ENCODE data around the gene THRA.
A peak's percentile ranks its signal among the peaks of the same experiment; 100 is the strongest.

THRA gene

DNA sequence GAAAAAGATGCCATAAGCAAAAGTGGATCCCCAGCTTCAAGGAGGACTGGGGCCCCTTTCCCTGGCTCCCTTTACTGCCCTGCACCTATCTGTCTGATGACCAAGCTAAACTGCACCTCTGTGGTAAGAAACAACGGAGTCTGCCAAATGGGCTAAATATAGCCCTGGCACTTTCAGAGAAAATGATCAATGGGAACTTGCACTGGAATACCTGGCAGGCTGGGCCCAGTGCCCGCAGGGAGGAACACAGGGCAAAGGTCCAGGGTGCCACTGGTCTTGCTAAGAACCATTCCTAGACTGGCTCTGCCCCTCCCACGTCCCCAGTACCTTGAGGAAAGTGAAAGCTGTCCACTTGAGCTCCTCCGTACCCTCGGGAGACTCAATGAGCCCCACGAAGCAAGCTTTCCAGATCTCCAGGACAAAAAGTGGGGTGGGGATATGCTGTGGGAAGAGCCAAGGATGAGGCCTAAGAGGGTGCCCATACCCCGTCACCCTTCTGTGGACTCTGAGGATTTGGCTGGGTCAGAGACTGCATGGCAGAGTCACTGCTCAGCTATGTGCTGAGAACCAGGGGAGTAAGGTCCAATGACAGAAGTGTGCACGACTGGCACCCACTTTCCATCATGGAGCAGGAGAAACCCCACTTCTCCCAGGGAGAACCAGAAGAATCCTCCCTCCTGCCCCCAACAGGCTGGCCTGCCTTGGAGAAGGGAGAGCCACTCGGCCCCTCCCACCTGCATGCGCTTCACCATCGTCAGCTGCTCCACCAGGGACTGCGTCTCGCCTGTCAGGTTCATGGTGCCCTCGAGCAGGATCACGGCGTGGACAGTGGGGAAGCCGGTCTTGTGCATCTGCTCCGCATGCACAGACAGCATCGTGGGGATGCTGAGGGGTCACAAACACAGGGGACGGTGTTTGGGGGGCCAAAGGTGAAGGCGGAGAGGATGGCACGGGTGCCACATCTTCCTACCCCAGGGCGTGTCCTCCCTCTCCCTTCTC is 30.1 kb upstream of the THRA start:
- Histone ChIP-seq H3K4me2 (ENCODE audit: low read length) (no peak overlapping the region), H3K27me3 (ENCODE audit: control insufficient read depth, insufficient read depth, low read length) (no peaks in the 10 kb centered on the region), H3K4me1 (ENCODE audit: control insufficient read depth, insufficient read depth, low read length) (no peaks in the 10 kb centered on the region), H3K9me3 (replicated peaks; ENCODE audit: low read length) (no peaks in the 10 kb centered on the region), H3K9ac (ENCODE audit: low read depth, low read length) (no peak overlapping the region), H3K4me3 (ENCODE audit: low read length) (no peak overlapping the region), H3K36me3 (ENCODE audit: insufficient read depth, low read length) (peaks cover 49% of the 10 kb centered on the region)

DNA sequence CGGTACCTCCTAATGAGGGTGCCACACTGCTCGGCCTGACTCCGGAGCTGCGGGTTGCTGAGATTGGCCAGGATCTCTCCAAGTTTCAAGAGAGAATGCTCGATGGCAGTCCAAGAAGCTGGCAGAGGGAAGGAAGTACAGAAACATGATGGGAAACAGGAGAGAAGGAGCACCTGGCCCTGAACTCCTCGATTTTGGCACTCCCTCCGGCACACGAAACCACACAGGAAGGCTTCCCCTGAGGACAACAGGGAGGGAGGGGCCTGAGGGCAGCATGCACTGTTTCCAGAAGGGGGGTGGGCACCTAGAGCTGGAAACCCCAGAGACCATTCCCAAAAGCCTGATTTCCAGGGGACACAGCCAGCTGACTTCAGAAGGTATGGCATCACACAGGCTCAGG is 29.4 kb upstream of the THRA start:
- Histone ChIP-seq H3K9me3 (replicated peaks; ENCODE audit: low read length) (no peaks in the 10 kb centered on the region), H3K4me1 (ENCODE audit: control insufficient read depth, insufficient read depth, low read length) (no peaks in the 10 kb centered on the region), H3K27me3 (ENCODE audit: control insufficient read depth, insufficient read depth, low read length) (no peaks in the 10 kb centered on the region), H3K4me2 (ENCODE audit: low read length) (no peak overlapping the region), H3K9ac (ENCODE audit: low read depth, low read length) (no peak overlapping the region), H3K36me3 (ENCODE audit: insufficient read depth, low read length) (peaks cover 44% of the 10 kb centered on the region), H3K4me3 (ENCODE audit: low read length) (no peak overlapping the region)

DNA sequence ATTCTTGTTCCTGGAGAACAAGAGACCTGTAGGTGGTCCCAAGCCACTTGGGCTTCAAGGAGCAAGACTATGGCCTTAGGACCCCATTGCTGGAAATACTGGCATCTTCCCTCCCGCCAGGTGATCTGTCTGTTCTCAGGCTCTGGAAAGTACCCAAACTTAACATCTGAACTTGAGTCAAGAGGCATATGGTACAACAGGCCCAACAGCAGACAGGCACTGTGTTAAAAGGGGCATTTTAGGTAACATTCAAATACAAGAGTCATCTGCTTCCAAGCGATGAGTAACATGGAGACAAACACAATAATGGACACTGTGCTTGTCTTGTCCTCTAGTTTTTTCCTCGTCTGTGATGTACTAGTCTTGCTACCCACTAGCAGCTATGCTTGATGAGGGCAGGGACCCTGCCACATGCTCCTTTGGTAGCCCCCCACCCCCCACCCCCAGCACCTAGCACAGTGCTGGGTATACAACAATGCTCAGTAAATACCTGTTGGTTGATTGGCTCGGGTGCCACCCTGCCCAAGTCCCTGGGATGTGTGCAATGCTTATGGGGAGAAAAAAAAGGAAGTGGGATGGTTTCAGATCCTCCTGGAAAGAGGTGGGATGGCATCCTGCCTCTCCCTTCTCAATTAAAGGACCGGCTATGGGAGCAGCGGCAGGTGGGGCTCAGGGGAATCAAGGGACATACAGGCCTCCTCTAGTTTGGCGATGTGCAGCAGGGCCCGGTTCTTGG is 28.2 kb upstream of the THRA start:
- Histone ChIP-seq H3K4me3 (ENCODE audit: low read length) (no peak overlapping the region), H3K4me1 (ENCODE audit: control insufficient read depth, insufficient read depth, low read length) (peaks cover 10% of the 10 kb centered on the region), H3K36me3 (ENCODE audit: insufficient read depth, low read length) (peaks cover 32% of the 10 kb centered on the region), H3K9me3 (replicated peaks; ENCODE audit: low read length) (no peaks in the 10 kb centered on the region), H3K4me2 (ENCODE audit: low read length) (no peak overlapping the region), H3K9ac (ENCODE audit: low read depth, low read length) (no peak overlapping the region), H3K27me3 (ENCODE audit: control insufficient read depth, insufficient read depth, low read length) (no peaks in the 10 kb centered on the region)

DNA sequence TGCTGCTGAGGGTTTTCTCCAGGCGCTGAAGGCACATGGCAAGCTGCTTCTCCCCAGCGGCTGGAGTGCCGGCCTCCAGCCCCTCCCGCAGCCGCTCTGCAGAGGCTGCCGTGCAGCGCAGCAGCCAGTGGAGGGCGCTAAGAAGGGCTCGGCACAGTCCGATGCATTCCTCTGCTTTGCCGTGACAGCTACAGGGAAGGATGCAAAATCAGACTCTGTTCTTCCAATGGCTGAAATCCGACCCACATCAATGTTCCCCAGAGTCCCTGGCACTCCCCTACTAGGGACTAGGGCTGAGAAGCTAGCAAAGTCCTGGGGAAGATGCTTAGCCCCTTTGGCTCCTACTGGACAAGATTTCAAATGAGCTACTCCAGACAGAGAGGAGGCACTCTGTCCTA is 27.6 kb upstream of the THRA start:
- H3K4me1 ChIP-seq (ENCODE audit: control insufficient read depth, insufficient read depth, low read length): peaks cover 10% of the 10 kb centered on the region
- H3K4me2 ChIP-seq (ENCODE audit: low read length): no peak overlapping the region
- no peaks in the 10 kb centered on the region for H3K27me3 ChIP-seq (ENCODE audit: control insufficient read depth, insufficient read depth, low read length)
- H3K4me3 ChIP-seq (ENCODE audit: low read length): no peak overlapping the region
- H3K9ac ChIP-seq (ENCODE audit: low read depth, low read length): no peak overlapping the region
- H3K36me3 ChIP-seq (ENCODE audit: insufficient read depth, low read length): peaks cover 29% of the 10 kb centered on the region
- no peaks in the 10 kb centered on the region for H3K9me3 ChIP-seq (replicated peaks; ENCODE audit: low read length)

DNA sequence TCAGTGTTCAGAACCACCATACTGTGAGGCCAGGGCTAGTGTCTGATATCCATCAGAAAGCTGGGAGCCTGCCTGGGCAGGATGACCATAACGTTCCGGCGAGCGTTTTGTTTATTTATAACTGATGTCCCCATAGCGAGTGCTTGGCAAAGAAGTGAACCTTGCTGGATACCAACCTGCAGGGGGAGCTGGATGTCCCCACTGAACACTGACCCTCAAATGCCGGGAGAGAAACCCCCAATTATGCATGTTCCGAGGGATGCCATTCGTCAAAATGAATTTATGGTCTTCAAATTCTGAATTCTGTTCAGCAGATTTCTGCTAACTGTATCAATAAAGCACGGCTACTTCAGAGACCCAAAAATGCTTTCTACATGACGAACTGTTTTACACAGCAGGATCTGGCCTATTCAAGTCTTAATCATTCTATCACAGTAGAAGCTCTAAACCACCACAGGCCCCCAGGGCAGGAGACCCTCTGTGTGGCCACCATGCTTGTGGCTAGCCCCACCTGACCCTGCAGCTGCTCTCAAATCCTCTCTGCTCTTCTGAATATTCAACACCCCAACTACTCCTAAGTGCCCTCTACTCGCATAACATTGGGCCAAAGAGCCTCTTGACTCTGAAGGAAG is 23.8 kb upstream of the THRA start:
- H3K4me2 ChIP-seq (ENCODE audit: low read length): peak overlapping the region; percentile 59
- no peaks in the 10 kb centered on the region for H3K27me3 ChIP-seq (ENCODE audit: control insufficient read depth, insufficient read depth, low read length)
- H3K4me1 ChIP-seq (ENCODE audit: control insufficient read depth, insufficient read depth, low read length): peaks cover 10% of the 10 kb centered on the region
- no peaks in the 10 kb centered on the region for H3K36me3 ChIP-seq (ENCODE audit: insufficient read depth, low read length)
- no peak overlapping the region for H3K4me3 ChIP-seq (ENCODE audit: low read length)
- no peaks in the 10 kb centered on the region for H3K9me3 ChIP-seq (replicated peaks; ENCODE audit: low read length)
- H3K9ac ChIP-seq (ENCODE audit: low read depth, low read length): peak overlapping the region; percentile 41

DNA sequence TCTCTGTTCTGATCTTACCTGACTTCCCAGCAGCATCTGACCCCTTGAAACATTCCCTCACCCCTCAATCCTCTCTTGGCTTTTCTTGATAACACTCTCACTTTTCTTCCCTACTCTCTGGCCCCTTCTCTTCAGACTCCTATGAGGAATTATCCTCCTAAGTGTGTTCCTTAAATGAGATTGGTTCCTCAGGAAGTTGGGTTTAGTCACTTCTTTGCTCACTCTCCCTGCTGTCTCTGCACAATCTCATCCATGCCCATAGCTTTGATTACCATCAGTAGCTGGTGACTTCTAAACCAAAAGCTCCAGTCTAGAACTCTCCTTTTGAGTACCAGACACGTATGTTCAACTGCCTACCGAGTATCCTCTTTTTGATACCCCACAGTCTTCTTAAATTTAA is 21.6 kb upstream of the THRA start:
- Histone ChIP-seq H3K4me3 (ENCODE audit: low read length) (no peak overlapping the region), H3K9me3 (replicated peaks; ENCODE audit: low read length) (no peaks in the 10 kb centered on the region), H3K27me3 (ENCODE audit: control insufficient read depth, insufficient read depth, low read length) (no peaks in the 10 kb centered on the region), H3K4me2 (ENCODE audit: low read length) (no peak overlapping the region), H3K9ac (ENCODE audit: low read depth, low read length) (no peak overlapping the region), H3K36me3 (ENCODE audit: insufficient read depth, low read length) (no peaks in the 10 kb centered on the region), H3K4me1 (ENCODE audit: control insufficient read depth, insufficient read depth, low read length) (peaks cover 10% of the 10 kb centered on the region)

DNA sequence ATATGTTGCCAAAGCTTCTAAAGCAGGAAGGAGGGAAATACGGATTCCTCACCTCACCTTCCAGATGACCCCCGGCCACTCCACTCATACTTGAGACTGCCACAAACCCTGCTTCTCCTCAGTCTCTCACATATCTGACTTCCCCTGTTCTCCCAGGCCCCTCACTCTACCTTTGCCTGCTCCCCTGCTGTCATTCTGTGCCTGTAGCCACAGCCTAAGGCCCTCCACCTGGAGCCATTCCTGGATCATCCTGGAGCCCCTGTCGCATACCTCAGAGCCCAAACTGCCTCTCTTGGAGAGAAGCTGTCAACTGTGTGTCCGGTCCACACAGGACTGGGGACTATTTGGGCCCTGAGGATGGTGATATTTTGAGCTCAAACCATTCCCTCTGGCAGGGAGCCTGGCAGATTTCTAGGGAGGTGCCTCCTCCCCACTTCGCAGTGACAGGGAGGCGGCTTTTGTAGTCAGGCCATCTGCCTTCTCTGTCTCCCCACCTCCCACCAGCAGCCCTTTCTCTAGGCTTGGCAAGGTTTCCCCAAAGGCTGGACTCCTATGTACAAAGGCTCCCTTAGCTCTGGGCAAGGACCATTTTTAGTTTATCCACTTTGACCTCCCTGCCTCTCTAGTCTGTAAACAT is 6.3 kb upstream of the THRA start:
- no peaks in the 10 kb centered on the region for H3K27me3 ChIP-seq (ENCODE audit: control insufficient read depth, insufficient read depth, low read length)
- H3K4me3 ChIP-seq (ENCODE audit: low read length): no peak overlapping the region
- H3K36me3 ChIP-seq (ENCODE audit: insufficient read depth, low read length): peaks cover 10% of the 10 kb centered on the region
- H3K9me3 ChIP-seq (replicated peaks; ENCODE audit: low read length): no peaks in the 10 kb centered on the region
- H3K9ac ChIP-seq (ENCODE audit: low read depth, low read length): no peak overlapping the region
- peaks cover 9% of the 10 kb centered on the region for H3K4me1 ChIP-seq (ENCODE audit: control insufficient read depth, insufficient read depth, low read length)
- no peak overlapping the region for H3K4me2 ChIP-seq (ENCODE audit: low read length)

DNA sequence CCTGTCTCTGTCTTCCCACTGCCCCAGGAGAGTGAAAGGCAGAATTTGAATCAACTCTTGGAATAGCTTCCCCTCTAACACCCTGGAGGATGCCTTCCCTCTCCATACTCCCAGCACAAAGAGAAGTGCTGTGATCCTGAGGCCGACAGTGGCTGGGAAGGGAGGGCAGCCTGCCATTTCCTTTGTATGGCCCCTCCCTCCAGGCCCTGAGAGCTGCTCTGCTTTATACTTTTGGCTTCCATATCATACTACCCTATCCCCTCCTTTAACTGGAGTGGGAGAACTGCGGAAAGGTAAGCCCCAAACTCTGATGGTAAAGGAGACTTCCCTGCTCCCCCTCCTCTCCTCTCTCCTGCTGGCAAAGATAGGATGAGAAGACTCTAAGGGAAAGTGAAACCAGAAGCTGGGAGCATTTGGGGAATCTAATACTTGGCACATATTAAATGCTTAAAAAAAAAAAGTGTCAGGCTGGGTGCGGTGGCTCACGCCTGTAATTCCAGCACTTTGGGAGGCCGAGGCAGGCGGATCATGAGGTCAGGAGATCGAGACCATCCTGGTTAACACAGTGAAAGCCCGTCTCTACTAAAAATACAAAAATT is 4.5 kb upstream of the THRA start:
- Histone ChIP-seq H3K36me3 (ENCODE audit: insufficient read depth, low read length) (no peaks in the 10 kb centered on the region), H3K9ac (ENCODE audit: low read depth, low read length) (no peak overlapping the region), H3K9me3 (replicated peaks; ENCODE audit: low read length) (no peaks in the 10 kb centered on the region), H3K4me1 (ENCODE audit: control insufficient read depth, insufficient read depth, low read length) (peaks cover 13% of the 10 kb centered on the region), H3K27me3 (ENCODE audit: control insufficient read depth, insufficient read depth, low read length) (no peaks in the 10 kb centered on the region), H3K4me3 (ENCODE audit: low read length) (no peak overlapping the region), H3K4me2 (ENCODE audit: low read length) (peak overlapping the region; percentile 2)

DNA sequence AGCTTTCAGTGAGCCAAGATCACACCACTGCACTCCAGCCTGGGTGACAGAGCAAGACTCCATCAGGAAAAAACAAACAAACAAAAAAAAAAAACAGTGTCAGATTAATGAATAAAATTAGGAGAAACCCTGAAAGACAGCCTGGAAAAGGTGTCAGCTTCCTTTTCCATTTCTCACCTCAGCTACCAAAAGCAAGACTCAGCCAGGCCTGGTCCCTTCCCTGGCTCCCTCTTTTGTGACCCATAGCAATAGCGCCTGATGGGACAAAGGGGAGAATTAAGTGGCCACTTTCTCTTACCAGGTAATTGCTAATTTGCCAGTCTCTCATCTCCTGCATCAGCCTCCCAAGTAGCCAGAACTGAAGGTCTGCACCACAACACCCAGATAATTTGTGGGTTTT is 3.9 kb upstream of the THRA start:
- H3K9ac ChIP-seq (ENCODE audit: low read depth, low read length): no peak overlapping the region
- H3K4me2 ChIP-seq (ENCODE audit: low read length): no peak overlapping the region
- no peaks in the 10 kb centered on the region for H3K36me3 ChIP-seq (ENCODE audit: insufficient read depth, low read length)
- no peaks in the 10 kb centered on the region for H3K27me3 ChIP-seq (ENCODE audit: control insufficient read depth, insufficient read depth, low read length)
- no peak overlapping the region for H3K4me3 ChIP-seq (ENCODE audit: low read length)
- H3K9me3 ChIP-seq (replicated peaks; ENCODE audit: low read length): no peaks in the 10 kb centered on the region
- H3K4me1 ChIP-seq (ENCODE audit: control insufficient read depth, insufficient read depth, low read length): peaks cover 11% of the 10 kb centered on the region

DNA sequence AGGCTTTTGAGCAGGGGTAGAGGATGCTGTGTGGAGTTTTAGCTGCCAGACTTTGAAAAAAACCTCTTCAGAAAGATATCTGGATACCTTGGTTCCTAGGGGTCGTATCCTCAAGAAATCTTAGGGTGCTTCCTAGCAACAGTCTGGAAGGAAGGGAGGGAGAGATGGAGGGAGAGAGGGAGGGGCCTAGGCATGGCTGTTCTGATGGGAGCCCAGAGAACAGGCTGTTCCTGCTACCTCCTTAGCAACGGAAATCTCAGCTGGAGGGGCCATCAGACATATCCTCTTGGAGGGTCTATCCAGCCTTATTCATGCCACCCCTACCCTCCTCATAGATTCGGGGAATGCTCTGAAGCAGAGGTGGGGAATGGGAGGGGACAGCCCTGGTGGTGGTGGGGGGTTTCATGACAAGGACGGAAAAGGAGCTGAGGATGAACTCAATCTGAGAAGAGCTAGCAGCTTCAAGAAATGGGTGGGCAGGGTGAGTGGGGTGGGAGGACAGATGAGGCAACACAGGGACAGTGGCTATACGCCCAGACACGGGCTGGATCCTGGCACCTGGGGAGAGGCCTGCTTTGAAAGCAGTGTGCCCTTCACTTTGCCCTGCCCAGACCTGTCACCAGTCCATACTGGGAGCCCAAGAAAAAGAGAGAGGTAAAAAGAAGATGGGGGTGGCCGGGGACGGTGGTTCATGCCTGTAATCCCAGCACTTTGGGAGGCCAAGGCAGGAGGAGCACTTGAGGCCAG is 2.9 kb upstream of the THRA start:
- no peak overlapping the region for H3K9ac ChIP-seq (ENCODE audit: low read depth, low read length)
- H3K4me2 ChIP-seq (ENCODE audit: low read length): no peak overlapping the region
- no peak overlapping the region for H3K4me3 ChIP-seq (ENCODE audit: low read length)

More for the DNA sequence above, 2.9 kb upstream of the THRA start:
- Histone ChIP-seq H3K9me3 (replicated peaks; ENCODE audit: low read length) (no peaks in the 10 kb centered on the region), H3K4me1 (ENCODE audit: control insufficient read depth, insufficient read depth, low read length) (peaks cover 18% of the 10 kb centered on the region), H3K36me3 (ENCODE audit: insufficient read depth, low read length) (no peaks in the 10 kb centered on the region), H3K27me3 (ENCODE audit: control insufficient read depth, insufficient read depth, low read length) (no peaks in the 10 kb centered on the region)
